MM.1S (cell line): Measurements from ENCODE around the gene VEPH1.

ENCODE experiments used
- EZH2 ChIP-seq: fragments of 300-600 bp; sonication (generic); optimal IDR thresholded peaks from 2 replicates; pipeline ENCODE3; 2017; ENCODE audit warnings: low read depth, mild to moderate bottlenecking, antibody characterized with exemption, low read length, mixed read lengths
- EZH2phosphoT487 ChIP-seq: fragments of 300-600 bp; sonication (generic); IDR thresholded peaks from 2 replicates; pipeline ENCODE4 v1.6.1; 2018; ENCODE audit warnings: antibody characterized with exemption, low read length
- TF ChIP-seq, protein P1 (sequence below): fragments of 300-600 bp; sonication (generic); IDR thresholded peaks from 2 replicates; pipeline ENCODE4 v1.5.1; 2016; ENCODE audit warnings: antibody characterized with exemption, low read length, mixed read lengths

DNA sequence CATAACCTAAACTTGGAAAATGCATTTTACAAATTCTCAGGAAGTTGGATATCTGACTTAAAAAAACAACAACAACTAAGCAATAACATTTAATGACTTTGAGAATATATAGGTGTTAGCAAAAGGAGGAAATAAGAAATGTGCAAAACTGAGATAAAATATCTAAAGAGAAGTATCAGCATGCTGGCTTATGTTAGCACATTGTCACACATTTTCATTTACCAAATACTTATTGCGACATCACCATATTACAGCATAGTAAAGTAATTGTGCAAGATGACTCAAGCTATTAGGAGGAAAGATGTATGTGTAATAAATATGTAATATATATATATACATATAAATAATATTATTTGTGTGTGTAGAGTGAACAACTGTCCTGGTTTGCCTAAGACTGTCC is 57.4 kb downstream of the VEPH1 start:
- TF ChIP-seq, protein P1, sequence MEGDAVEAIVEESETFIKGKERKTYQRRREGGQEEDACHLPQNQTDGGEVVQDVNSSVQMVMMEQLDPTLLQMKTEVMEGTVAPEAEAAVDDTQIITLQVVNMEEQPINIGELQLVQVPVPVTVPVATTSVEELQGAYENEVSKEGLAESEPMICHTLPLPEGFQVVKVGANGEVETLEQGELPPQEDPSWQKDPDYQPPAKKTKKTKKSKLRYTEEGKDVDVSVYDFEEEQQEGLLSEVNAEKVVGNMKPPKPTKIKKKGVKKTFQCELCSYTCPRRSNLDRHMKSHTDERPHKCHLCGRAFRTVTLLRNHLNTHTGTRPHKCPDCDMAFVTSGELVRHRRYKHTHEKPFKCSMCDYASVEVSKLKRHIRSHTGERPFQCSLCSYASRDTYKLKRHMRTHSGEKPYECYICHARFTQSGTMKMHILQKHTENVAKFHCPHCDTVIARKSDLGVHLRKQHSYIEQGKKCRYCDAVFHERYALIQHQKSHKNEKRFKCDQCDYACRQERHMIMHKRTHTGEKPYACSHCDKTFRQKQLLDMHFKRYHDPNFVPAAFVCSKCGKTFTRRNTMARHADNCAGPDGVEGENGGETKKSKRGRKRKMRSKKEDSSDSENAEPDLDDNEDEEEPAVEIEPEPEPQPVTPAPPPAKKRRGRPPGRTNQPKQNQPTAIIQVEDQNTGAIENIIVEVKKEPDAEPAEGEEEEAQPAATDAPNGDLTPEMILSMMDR: no peak
- TF ChIP-seq EZH2 (no peak), EZH2phosphoT487 (no peak)
